ENCODE measurements around the gene ARF1. TPM values are rescaled to one million over a fixed set of nuclear protein-coding genes. Genes with fewer than 3 reads are reported as not detected.

Gene ARF1
- total and polyA plus RNA-seq, 9 donors, result 109 to 313 (median 284) TPM

- Histone ChIP-seq H3K27ac (ENCODE audit: low read length) (no peak overlapping the region), H3K4me3 (ENCODE audit: low read length) (no peak overlapping the region), H3K27me3 (ENCODE audit: control insufficient read depth, insufficient read depth, low read length) (peaks cover 77% of the 10 kb centered on the region), H3K4me1 (ENCODE audit: control insufficient read depth, insufficient read depth, low read length) (peaks cover 12% of the 10 kb centered on the region), H3K9me3 (replicated peaks; ENCODE audit: control insufficient read depth, low read depth, low read length) (no peaks in the 10 kb centered on the region), H3K36me3 (ENCODE audit: control insufficient read depth, insufficient read depth, low read length) (no peaks in the 10 kb centered on the region)
- WGBS (ENCODE audit: insufficient coverage), result 89% methylated on average over 5 of the region's 9 CpGs
- DNase-seq, result no peak
Measured at GRCh38 chr1:228062085-228062791, 20.3 kb upstream of the ARF1 start.

- DNase-seq, result no peak
- no peaks in the 10 kb centered on the region for H3K36me3 ChIP-seq (ENCODE audit: control insufficient read depth, insufficient read depth, low read length)
- peaks cover 75% of the 10 kb centered on the region for H3K27me3 ChIP-seq (ENCODE audit: control insufficient read depth, insufficient read depth, low read length)
- no peak overlapping the region for H3K27ac ChIP-seq (ENCODE audit: low read length)
- peaks cover 12% of the 10 kb centered on the region for H3K4me1 ChIP-seq (ENCODE audit: control insufficient read depth, insufficient read depth, low read length)
- no peaks in the 10 kb centered on the region for H3K9me3 ChIP-seq (replicated peaks; ENCODE audit: control insufficient read depth, low read depth, low read length)
- H3K4me3 ChIP-seq (ENCODE audit: low read length), result no peak overlapping the region
- WGBS (ENCODE audit: insufficient coverage), result 45% methylated on average over 2 of the region's 4 CpGs
Measured at GRCh38 chr1:228062812-228063211, 19.7 kb upstream of the ARF1 start.

GRCh38 chr1:228063251-228064191 is 19.0 kb upstream of the ARF1 start:
- no peak overlapping the region for H3K27ac ChIP-seq (ENCODE audit: low read length)
- H3K27me3 ChIP-seq (ENCODE audit: control insufficient read depth, insufficient read depth, low read length), result peaks cover 69% of the 10 kb centered on the region
- no peak for DNase-seq
- H3K4me1 ChIP-seq (ENCODE audit: control insufficient read depth, insufficient read depth, low read length), result peaks cover 12% of the 10 kb centered on the region
- WGBS (ENCODE audit: insufficient coverage), result 79% methylated on average over 13 of the region's 15 CpGs
- no peak overlapping the region for H3K4me3 ChIP-seq (ENCODE audit: low read length)
- no peaks in the 10 kb centered on the region for H3K36me3 ChIP-seq (ENCODE audit: control insufficient read depth, insufficient read depth, low read length)
- no peaks in the 10 kb centered on the region for H3K9me3 ChIP-seq (replicated peaks; ENCODE audit: control insufficient read depth, low read depth, low read length)

GRCh38 chr1:228064296-228064695 is 18.2 kb upstream of the ARF1 start:
- H3K36me3 ChIP-seq (ENCODE audit: control insufficient read depth, insufficient read depth, low read length), result no peaks in the 10 kb centered on the region
- H3K27ac ChIP-seq (ENCODE audit: low read length), result no peak overlapping the region
- H3K9me3 ChIP-seq (replicated peaks; ENCODE audit: control insufficient read depth, low read depth, low read length), result no peaks in the 10 kb centered on the region
- H3K27me3 ChIP-seq (ENCODE audit: control insufficient read depth, insufficient read depth, low read length), result peaks cover 63% of the 10 kb centered on the region
- peaks cover 12% of the 10 kb centered on the region for H3K4me1 ChIP-seq (ENCODE audit: control insufficient read depth, insufficient read depth, low read length)
- no peak overlapping the region for H3K4me3 ChIP-seq (ENCODE audit: low read length)
- no peak for DNase-seq
- WGBS (ENCODE audit: insufficient coverage), result 7% methylated on average over 2 of the region's 8 CpGs

- H3K27me3 ChIP-seq (ENCODE audit: control insufficient read depth, insufficient read depth, low read length), result peaks cover 57% of the 10 kb centered on the region
- H3K4me3 ChIP-seq (ENCODE audit: low read length), result no peak overlapping the region
- no peaks in the 10 kb centered on the region for H3K9me3 ChIP-seq (replicated peaks; ENCODE audit: control insufficient read depth, low read depth, low read length)
- no peak overlapping the region for H3K27ac ChIP-seq (ENCODE audit: low read length)
- H3K4me1 ChIP-seq (ENCODE audit: control insufficient read depth, insufficient read depth, low read length), result peaks cover 10% of the 10 kb centered on the region
- no peaks in the 10 kb centered on the region for H3K36me3 ChIP-seq (ENCODE audit: control insufficient read depth, insufficient read depth, low read length)
- no peak for DNase-seq
- WGBS (ENCODE audit: insufficient coverage), result 62% methylated on average over 4 of the region's 15 CpGs
Measured at GRCh38 chr1:228064741-228065542, 17.6 kb upstream of the ARF1 start.

- 68% methylated on average over 10 of the region's 15 CpGs for WGBS (ENCODE audit: insufficient coverage)
- Histone ChIP-seq H3K4me1 (ENCODE audit: control insufficient read depth, insufficient read depth, low read length) (peaks cover 2% of the 10 kb centered on the region), H3K36me3 (ENCODE audit: control insufficient read depth, insufficient read depth, low read length) (no peaks in the 10 kb centered on the region), H3K4me3 (ENCODE audit: low read length) (no peak overlapping the region), H3K27ac (ENCODE audit: low read length) (no peak overlapping the region), H3K9me3 (replicated peaks; ENCODE audit: control insufficient read depth, low read depth, low read length) (no peaks in the 10 kb centered on the region), H3K27me3 (ENCODE audit: control insufficient read depth, insufficient read depth, low read length) (peaks cover 51% of the 10 kb centered on the region)
- DNase-seq, result no peak
Measured at GRCh38 chr1:228065543-228066347, 16.8 kb upstream of the ARF1 start.

GRCh38 chr1:228066416-228066815 is 16.1 kb upstream of the ARF1 start:
- Histone ChIP-seq H3K27ac (ENCODE audit: low read length) (no peak overlapping the region), H3K9me3 (replicated peaks; ENCODE audit: control insufficient read depth, low read depth, low read length) (no peaks in the 10 kb centered on the region), H3K27me3 (ENCODE audit: control insufficient read depth, insufficient read depth, low read length) (peaks cover 44% of the 10 kb centered on the region), H3K4me3 (ENCODE audit: low read length) (no peak overlapping the region), H3K4me1 (ENCODE audit: control insufficient read depth, insufficient read depth, low read length) (no peaks in the 10 kb centered on the region), H3K36me3 (ENCODE audit: control insufficient read depth, insufficient read depth, low read length) (no peaks in the 10 kb centered on the region)
- no peak for DNase-seq
- 23% methylated on average over 4 of the region's 4 CpGs for WGBS (ENCODE audit: insufficient coverage)

- H3K4me3 ChIP-seq (ENCODE audit: low read length), result no peak overlapping the region
- peaks cover 38% of the 10 kb centered on the region for H3K27me3 ChIP-seq (ENCODE audit: control insufficient read depth, insufficient read depth, low read length)
- no peak overlapping the region for H3K27ac ChIP-seq (ENCODE audit: low read length)
- WGBS (ENCODE audit: insufficient coverage), result 36% methylated on average over 8 of the region's 10 CpGs
- H3K9me3 ChIP-seq (replicated peaks; ENCODE audit: control insufficient read depth, low read depth, low read length), result no peaks in the 10 kb centered on the region
- no peak for DNase-seq
- no peaks in the 10 kb centered on the region for H3K36me3 ChIP-seq (ENCODE audit: control insufficient read depth, insufficient read depth, low read length)
- H3K4me1 ChIP-seq (ENCODE audit: control insufficient read depth, insufficient read depth, low read length), result no peaks in the 10 kb centered on the region
Measured at GRCh38 chr1:228066891-228067654, 15.4 kb upstream of the ARF1 start.

- Histone ChIP-seq H3K27me3 (ENCODE audit: control insufficient read depth, insufficient read depth, low read length) (peaks cover 32% of the 10 kb centered on the region), H3K9me3 (replicated peaks; ENCODE audit: control insufficient read depth, low read depth, low read length) (no peaks in the 10 kb centered on the region), H3K4me1 (ENCODE audit: control insufficient read depth, insufficient read depth, low read length) (peaks cover under 1% of the 10 kb centered on the region), H3K27ac (ENCODE audit: low read length) (no peak overlapping the region), H3K36me3 (ENCODE audit: control insufficient read depth, insufficient read depth, low read length) (no peaks in the 10 kb centered on the region), H3K4me3 (ENCODE audit: low read length) (no peak overlapping the region)
- WGBS (ENCODE audit: insufficient coverage), result 71% methylated on average over 7 of the region's 7 CpGs
- DNase-seq, result no peak
Measured at GRCh38 chr1:228068359-228068758, 14.1 kb upstream of the ARF1 start.

All from muscle of leg (tissue), 11 donors.